NB4 (cell line): ENCODE data around the gene BCAS3.

Experiments
- DNase-seq: peaks from one replicate; pipeline ENCODE4 v3.0.0; 2010; ENCODE audit warnings: low read depth
- H3K4me3 ChIP-seq: one replicate; pipeline ENCODE4 v1.5.1; 2011; ENCODE audit warnings: mild to moderate bottlenecking, low read depth, low read length, moderate library complexity
- CTCF ChIP-seq: IDR thresholded peaks from one replicate; pipeline ENCODE4 v1.5.1; 2012; ENCODE audit warnings: low read depth, low read length
- MAX ChIP-seq: IDR thresholded peaks from 2 replicates; pipeline ENCODE4 v1.6.1; 2011; ENCODE audit warnings: low read depth, low read length
- MYC ChIP-seq: IDR thresholded peaks from 2 replicates; pipeline ENCODE4 v1.6.1; 2011; ENCODE audit warnings: low read depth, low read length
- POLR2A ChIP-seq: IDR thresholded peaks from 2 replicates; pipeline ENCODE4 v1.6.1; 2011; ENCODE audit warnings: mild to moderate bottlenecking; ENCODE audit not compliant: insufficient read length; ENCODE audit errors: extremely low read depth

Gene BCAS3

GRCh38 chr17:61362852-61363600 lies 685.4 kb downstream of the BCAS3 start:
- H3K4me3 ChIP-seq = no peak overlapping the region
- no peak for DNase-seq
- TF ChIP-seq CTCF (no peak), MYC (no peak), POLR2A (no peak), MAX (no peak)

GRCh38 chr17:61363601-61364462 lies 686.2 kb downstream of the BCAS3 start:
- H3K4me3 ChIP-seq = no peak overlapping the region
- no peak for DNase-seq
- no peak for TF ChIP-seq CTCF

GRCh38 chr17:61364463-61364846 lies 686.8 kb downstream of the BCAS3 start:
- no peak for TF ChIP-seq MAX
- TF ChIP-seq MYC = no peak
- no peak for TF ChIP-seq CTCF
- TF ChIP-seq POLR2A = no peak
- no peak overlapping the region for H3K4me3 ChIP-seq
- DNase-seq = no peak

- DNase-seq = no peak
- TF ChIP-seq MYC = no peak
- TF ChIP-seq CTCF = no peak
- TF ChIP-seq POLR2A = no peak
- TF ChIP-seq MAX = no peak
- H3K4me3 ChIP-seq = no peak overlapping the region
Measured at GRCh38 chr17:61366076-61366714, 688.5 kb downstream of the BCAS3 start.

- no peak overlapping the region for H3K4me3 ChIP-seq
- DNase-seq = no peak
- TF ChIP-seq CTCF = no peak
- TF ChIP-seq MYC = no peak
- TF ChIP-seq POLR2A = no peak
- TF ChIP-seq MAX = no peak
Measured at GRCh38 chr17:61366715-61367413, 689.2 kb downstream of the BCAS3 start.
